Measurements from ENCODE around the gene SBNO2.

DNA sequence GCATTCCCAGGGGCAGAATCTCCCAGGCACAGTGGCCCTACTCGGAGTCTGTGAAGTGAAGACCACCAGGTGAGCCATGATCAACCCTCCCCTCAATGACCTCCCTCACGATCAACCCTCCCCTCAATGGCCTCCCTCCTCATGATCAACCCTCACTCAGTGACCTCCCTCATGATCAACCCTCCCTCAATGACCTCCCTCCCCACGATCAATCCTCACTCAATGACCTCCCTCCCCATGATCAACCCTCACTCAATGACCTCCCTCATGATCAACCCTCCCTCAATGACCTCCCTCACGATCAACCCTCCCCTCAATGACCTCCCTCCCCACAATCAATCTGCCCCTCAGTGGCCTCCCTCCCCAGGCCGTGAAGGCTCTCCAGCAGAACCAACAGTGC lies 32.1 kb downstream of the SBNO2 start:
- TF ChIP-seq, protein P1, sequence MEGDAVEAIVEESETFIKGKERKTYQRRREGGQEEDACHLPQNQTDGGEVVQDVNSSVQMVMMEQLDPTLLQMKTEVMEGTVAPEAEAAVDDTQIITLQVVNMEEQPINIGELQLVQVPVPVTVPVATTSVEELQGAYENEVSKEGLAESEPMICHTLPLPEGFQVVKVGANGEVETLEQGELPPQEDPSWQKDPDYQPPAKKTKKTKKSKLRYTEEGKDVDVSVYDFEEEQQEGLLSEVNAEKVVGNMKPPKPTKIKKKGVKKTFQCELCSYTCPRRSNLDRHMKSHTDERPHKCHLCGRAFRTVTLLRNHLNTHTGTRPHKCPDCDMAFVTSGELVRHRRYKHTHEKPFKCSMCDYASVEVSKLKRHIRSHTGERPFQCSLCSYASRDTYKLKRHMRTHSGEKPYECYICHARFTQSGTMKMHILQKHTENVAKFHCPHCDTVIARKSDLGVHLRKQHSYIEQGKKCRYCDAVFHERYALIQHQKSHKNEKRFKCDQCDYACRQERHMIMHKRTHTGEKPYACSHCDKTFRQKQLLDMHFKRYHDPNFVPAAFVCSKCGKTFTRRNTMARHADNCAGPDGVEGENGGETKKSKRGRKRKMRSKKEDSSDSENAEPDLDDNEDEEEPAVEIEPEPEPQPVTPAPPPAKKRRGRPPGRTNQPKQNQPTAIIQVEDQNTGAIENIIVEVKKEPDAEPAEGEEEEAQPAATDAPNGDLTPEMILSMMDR (conservative IDR thresholded peaks at IDR 0.05; ENCODE audit: low read depth, low read length), result no peak
- TF ChIP-seq EZH2 (IDR thresholded peaks at IDR 0.05; ENCODE audit: borderline replicate concordance, low read depth, low read length, poor library complexity, severe bottlenecking), result no peak
